Heart left ventricle (tissue), 13 donors: Measurements from ENCODE around the gene VGLL4.

ENCODE experiments used
- POLR2A ChIP-seq, 2 donors: fragments of 450-650 bp; IDR thresholded peaks; one replicate each; pipeline ENCODE4 v1.6.1; 2017; ENCODE audit warnings: antibody characterized with exemption in 2 of 2, mild to moderate bottlenecking in 2 of 2, moderate library complexity in 2 of 2
- TF ChIP-seq, protein P1 (sequence below), 12 donors: fragments of 200-600 bp; sonication (generic) in 4 of 12; IDR thresholded peaks; one replicate each; pipeline versions ENCODE4 v1.5.0 to v1.8.0; 2018 to 2022; ENCODE audit warnings: antibody characterized with exemption in 12 of 12, mild to moderate bottlenecking in 5 of 12
- donor health status: ischemic (EF 13 %, LVEDD 7.1; RV severe dilation, severe dysfunction).
- donor health status: DM: no; HTN: yes; CAD: no.
- donor health status: DM: no; HTN: no; CAD: no.
- donor health status: ischemic (EF 25% LVEDD 6.9; RV normal size, moderate dysfunction).
- donor health status: ischemic (EF 25% LVEDD 5.7; RV mildly dilated, moderate dysfunction).
- donor health status: ischemic (EF 35%, LVEDD 5.7; RV mildly dilated, moderate dysfunction).
- donor health status: nonischemic (EF 11% LVEDD 7.7; RV severe dilation, severe dysfunction).
- donor health status: DM: yes; HTN: yes; CAD: no.
- donor health status: PGD.
- donor health status: ischemic (EF 29% LVEDD 5.4; RV normal size, mild dysfunction).
- donor health status: nonischemic (EF 23%, LVEDD 6.1; RV moderate dilation, normal function).

- TF ChIP-seq, protein P1, sequence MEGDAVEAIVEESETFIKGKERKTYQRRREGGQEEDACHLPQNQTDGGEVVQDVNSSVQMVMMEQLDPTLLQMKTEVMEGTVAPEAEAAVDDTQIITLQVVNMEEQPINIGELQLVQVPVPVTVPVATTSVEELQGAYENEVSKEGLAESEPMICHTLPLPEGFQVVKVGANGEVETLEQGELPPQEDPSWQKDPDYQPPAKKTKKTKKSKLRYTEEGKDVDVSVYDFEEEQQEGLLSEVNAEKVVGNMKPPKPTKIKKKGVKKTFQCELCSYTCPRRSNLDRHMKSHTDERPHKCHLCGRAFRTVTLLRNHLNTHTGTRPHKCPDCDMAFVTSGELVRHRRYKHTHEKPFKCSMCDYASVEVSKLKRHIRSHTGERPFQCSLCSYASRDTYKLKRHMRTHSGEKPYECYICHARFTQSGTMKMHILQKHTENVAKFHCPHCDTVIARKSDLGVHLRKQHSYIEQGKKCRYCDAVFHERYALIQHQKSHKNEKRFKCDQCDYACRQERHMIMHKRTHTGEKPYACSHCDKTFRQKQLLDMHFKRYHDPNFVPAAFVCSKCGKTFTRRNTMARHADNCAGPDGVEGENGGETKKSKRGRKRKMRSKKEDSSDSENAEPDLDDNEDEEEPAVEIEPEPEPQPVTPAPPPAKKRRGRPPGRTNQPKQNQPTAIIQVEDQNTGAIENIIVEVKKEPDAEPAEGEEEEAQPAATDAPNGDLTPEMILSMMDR (IDR thresholded peaks at IDR 0.05): no peak
- TF ChIP-seq POLR2A (IDR thresholded peaks at IDR 0.05): no peak
Measured at GRCh38 chr3:11689749-11690148, 46.0 kb upstream of the VGLL4 start.
